CD14-positive monocyte (primary cell): ENCODE data around the gene UQCRC2. TPM values are rescaled to one million over a fixed set of nuclear protein-coding genes. Genes with fewer than 3 reads are reported as not detected.

Source experiments
- DNase-seq, 3 donors: peaks; one replicate each; pipeline ENCODE4 v3.0.0-alpha.2; 2011 to 2022
- H2AFZ ChIP-seq: 2 replicates; pipeline ENCODE4 v1.6.0; 2012; ENCODE audit warnings: mild to moderate bottlenecking, low read depth, low read length, inconsistent platforms; ENCODE audit not compliant: insufficient read depth, poor library complexity, severe bottlenecking
- H3K27ac ChIP-seq, 2 donors: 1 replicate in 1 of 2; 2 replicates in 1 of 2; pipeline ENCODE4 v1.5.1; 2012 to 2013; ENCODE audit warnings: low read length in 2 of 2, control low read depth in 1 of 2, inconsistent platforms in 1 of 2, low read depth in 1 of 2, mild to moderate bottlenecking in 1 of 2
- H3K27me3 ChIP-seq, 2 donors: one replicate each; pipeline versions ENCODE4 v1.6.0 to v1.6.1; 2011 to 2013; ENCODE audit warnings: low read length in 2 of 2; ENCODE audit not compliant: control insufficient read depth in 2 of 2, insufficient read depth in 2 of 2
- H3K36me3 ChIP-seq, 2 donors: replicated peaks in 1 of 2; 1 replicate in 1 of 2; 2 replicates in 1 of 2; pipeline versions ENCODE4 v1.5.1 to v1.6.1; 2012 to 2013; ENCODE audit warnings: low read length in 2 of 2, control low read depth in 1 of 2, inconsistent platforms in 1 of 2, mild to moderate bottlenecking in 1 of 2; ENCODE audit not compliant: insufficient read depth in 2 of 2, control insufficient read depth in 1 of 2
- H3K4me1 ChIP-seq, 2 donors: 1 replicate in 1 of 2; 2 replicates in 1 of 2; pipeline versions ENCODE4 v1.5.1 to v1.6.1; 2012 to 2013; ENCODE audit warnings: low read length in 2 of 2, control low read depth in 1 of 2, inconsistent platforms in 1 of 2, mild to moderate bottlenecking in 1 of 2, moderate library complexity in 1 of 2; ENCODE audit not compliant: insufficient read depth in 2 of 2, control insufficient read depth in 1 of 2
- H3K4me2 ChIP-seq: replicated peaks from 2 replicates; pipeline ENCODE3; 2012; ENCODE audit warnings: low read length, moderate library complexity, mild to moderate bottlenecking; ENCODE audit not compliant: poor library complexity, severe bottlenecking; ENCODE audit errors: extremely low read depth
- H3K4me3 ChIP-seq, 3 experiments: fragments of 200-600 bp in 1 of 3; sonication (generic) in 1 of 3; replicated peaks in 1 of 3; 1 replicate in 2 of 3; 2 replicates in 1 of 3; pipeline ENCODE4 v1.5.1; 2011 to 2013; ENCODE audit warnings: low read length in 3 of 3, mild to moderate bottlenecking in 3 of 3, control low read depth in 2 of 3, low read depth in 2 of 3, inconsistent platforms in 1 of 3, moderate library complexity in 1 of 3
- H3K79me2 ChIP-seq: 2 replicates; pipeline ENCODE4 v1.6.0; 2012; ENCODE audit warnings: mild to moderate bottlenecking, control low read depth, inconsistent platforms, low read length, moderate library complexity; ENCODE audit not compliant: insufficient read depth
- H3K9ac ChIP-seq: 2 replicates; pipeline ENCODE4 v1.6.0; 2017; ENCODE audit warnings: low read length, mild to moderate bottlenecking; ENCODE audit not compliant: insufficient read depth, poor library complexity, severe bottlenecking
- H3K9me3 ChIP-seq, 2 donors: replicated peaks in 1 of 2; 1 replicate in 1 of 2; 2 replicates in 1 of 2; pipeline versions ENCODE4 v1.5.1 to v1.6.1; 2012 to 2013; ENCODE audit warnings: low read length in 2 of 2, control low read depth in 1 of 2; ENCODE audit not compliant: control insufficient read depth in 1 of 2, insufficient read depth in 1 of 2
- H4K20me1 ChIP-seq: 2 replicates; pipeline ENCODE4 v1.6.0; 2012; ENCODE audit warnings: mild to moderate bottlenecking, low read length, control low read depth, moderate library complexity; ENCODE audit not compliant: insufficient read depth
- H3K27ac Mint-ChIP-seq, 7 donors: one replicate each; pipeline ENCODE4 v1.8.0; 2020; ENCODE audit warnings: mild to moderate bottlenecking in 7 of 7, mixed read lengths in 7 of 7, moderate library complexity in 6 of 7, inconsistent platforms in 2 of 7
- H3K27me3 Mint-ChIP-seq, 3 donors: one replicate each; pipeline ENCODE4 v1.8.0; 2021 to 2022; ENCODE audit warnings: low read depth in 3 of 3, mild to moderate bottlenecking in 3 of 3, mixed read lengths in 3 of 3, moderate library complexity in 3 of 3, inconsistent platforms in 1 of 3
- H3K36me3 Mint-ChIP-seq, 2 donors: one replicate each; pipeline ENCODE4 v1.8.0; 2020; ENCODE audit warnings: mixed read lengths in 2 of 2, inconsistent platforms in 1 of 2, mild to moderate bottlenecking in 1 of 2
- H3K4me1 Mint-ChIP-seq: one replicate; pipeline ENCODE4 v1.8.0; 2020; ENCODE audit warnings: mild to moderate bottlenecking, mixed read lengths
- H3K4me3 Mint-ChIP-seq, 2 donors: one replicate each; pipeline ENCODE4 v1.8.0; 2020; ENCODE audit warnings: mild to moderate bottlenecking in 2 of 2, mixed read lengths in 2 of 2, moderate library complexity in 1 of 2
- H3K9me3 Mint-ChIP-seq, 7 donors: one replicate each; pipeline ENCODE4 v1.8.0; 2020 to 2022; ENCODE audit warnings: mixed read lengths in 7 of 7, mild to moderate bottlenecking in 6 of 7, moderate library complexity in 6 of 7, inconsistent platforms in 2 of 7
- WGBS: methylation state at CpG from one replicate; pipeline ENCODE4 v1.1.5; 2013; ENCODE audit warnings: missing lambda C conversion rate; ENCODE audit not compliant: insufficient coverage; 5-methylcytosine and 5-hydroxymethylcytosine counted together
- intact Hi-C, 2 donors: fragments of 100-400 bp; cut with micrococcal nuclease; formaldehyde crosslinking; loops; one replicate each; pipeline versions ENCODE4 v1.15.0 to v1.15.1; 2023
- polyA plus RNA-seq, 3 donors: library from polyadenylated mRNA; depleted of rRNA in 1 of 3; unstranded in 2 of 3; stranded (reverse) in 1 of 3; fragments of 300-500 nt in 2 of 3; fragments of >200 nt in 1 of 3; fragmentation: Illumina TruSeq in 2 of 3; gene quantifications; 1 replicate in 2 of 3; 2 replicates in 1 of 3; pipeline ENCODE4 v1.2.3, GENCODE V29; 2012 to 2021
- TF ChIP-seq, protein P1 (sequence below): fragments of 200-600 bp; IDR thresholded peaks from one replicate; pipeline ENCODE4 v1.8.0; 2022; ENCODE audit warnings: antibody characterized with exemption, mild to moderate bottlenecking

UQCRC2 gene
- polyA plus RNA-seq, 3 donors, result 101 to 195 (median 189) TPM

DNA sequence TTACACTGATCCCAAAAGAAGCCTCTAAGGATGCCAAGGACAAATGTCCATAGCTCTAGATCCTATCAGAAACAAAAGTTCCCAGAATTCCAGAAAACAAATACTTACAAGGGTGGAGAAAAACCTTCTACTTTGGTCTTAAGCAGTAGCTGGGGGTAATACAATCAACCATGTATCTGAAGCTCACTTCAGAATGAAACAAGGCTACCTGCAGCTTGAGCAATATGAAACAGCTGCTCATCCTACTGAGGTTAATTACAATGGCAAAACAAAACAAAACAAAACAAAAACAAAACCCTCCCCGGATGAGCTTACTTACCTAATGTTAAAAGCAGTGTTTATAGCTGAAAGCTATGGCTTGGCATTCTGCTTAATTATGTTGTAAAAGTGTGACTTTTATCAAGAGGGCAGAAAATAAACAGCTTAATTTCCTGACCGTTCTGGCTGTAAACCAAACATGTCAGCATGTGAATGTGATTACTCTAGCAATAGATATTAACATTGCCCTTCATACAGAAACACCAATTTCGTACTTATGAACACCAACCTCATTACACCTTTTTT is 37.3 kb downstream of the UQCRC2 start:
- Histone ChIP-seq H3K4me1 (no peaks in the 10 kb centered on the region), H2AFZ (no peak overlapping the region), H3K27ac (no peak overlapping the region), H4K20me1 (no peaks in the 10 kb centered on the region), H3K4me3 (no peak overlapping the region), H3K9ac (no peak overlapping the region), H3K9me3 (no peaks in the 10 kb centered on the region), H3K79me2 (no peaks in the 10 kb centered on the region), H3K27me3 (no peaks in the 10 kb centered on the region), H3K36me3 (peaks cover 11 to 14% of the 10 kb centered on the region in 2 donors), H3K4me2 (no peak overlapping the region)
- peaks cover 4% of the 10 kb centered on the region for H3K4me1 Mint-ChIP-seq
- TF ChIP-seq, protein P1, sequence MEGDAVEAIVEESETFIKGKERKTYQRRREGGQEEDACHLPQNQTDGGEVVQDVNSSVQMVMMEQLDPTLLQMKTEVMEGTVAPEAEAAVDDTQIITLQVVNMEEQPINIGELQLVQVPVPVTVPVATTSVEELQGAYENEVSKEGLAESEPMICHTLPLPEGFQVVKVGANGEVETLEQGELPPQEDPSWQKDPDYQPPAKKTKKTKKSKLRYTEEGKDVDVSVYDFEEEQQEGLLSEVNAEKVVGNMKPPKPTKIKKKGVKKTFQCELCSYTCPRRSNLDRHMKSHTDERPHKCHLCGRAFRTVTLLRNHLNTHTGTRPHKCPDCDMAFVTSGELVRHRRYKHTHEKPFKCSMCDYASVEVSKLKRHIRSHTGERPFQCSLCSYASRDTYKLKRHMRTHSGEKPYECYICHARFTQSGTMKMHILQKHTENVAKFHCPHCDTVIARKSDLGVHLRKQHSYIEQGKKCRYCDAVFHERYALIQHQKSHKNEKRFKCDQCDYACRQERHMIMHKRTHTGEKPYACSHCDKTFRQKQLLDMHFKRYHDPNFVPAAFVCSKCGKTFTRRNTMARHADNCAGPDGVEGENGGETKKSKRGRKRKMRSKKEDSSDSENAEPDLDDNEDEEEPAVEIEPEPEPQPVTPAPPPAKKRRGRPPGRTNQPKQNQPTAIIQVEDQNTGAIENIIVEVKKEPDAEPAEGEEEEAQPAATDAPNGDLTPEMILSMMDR, result no peak
- no CpG with 5 or more reads among the region's 3 CpGs for WGBS
- H3K9me3 Mint-ChIP-seq, result no peaks in the 10 kb centered on the region
- intact Hi-C loops, result no loop called here
- H3K4me3 Mint-ChIP-seq, result no peak overlapping the region
- peaks cover 11 to 15% of the 10 kb centered on the region in 2 donors for H3K36me3 Mint-ChIP-seq
- H3K27me3 Mint-ChIP-seq, result no peaks in the 10 kb centered on the region
- no peak for DNase-seq
- no peak overlapping the region for H3K27ac Mint-ChIP-seq

DNA sequence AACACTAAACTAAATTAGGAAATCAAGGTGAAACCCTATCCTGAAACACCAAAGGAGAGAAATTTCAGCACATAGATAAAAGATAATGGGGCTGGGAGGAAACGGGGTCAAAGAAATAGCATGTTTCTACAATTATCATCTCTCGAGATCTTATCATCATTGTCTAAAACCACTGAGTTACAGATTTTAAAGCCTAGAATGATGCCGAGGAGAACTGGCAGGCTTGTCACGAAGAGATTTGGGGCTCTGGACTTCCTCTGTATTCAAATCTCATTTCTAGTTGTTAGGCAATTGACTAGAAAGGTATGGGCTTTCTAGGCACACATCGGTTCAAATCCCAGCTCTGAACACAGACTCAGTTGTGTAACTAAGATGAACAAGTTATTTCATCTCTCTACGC is 38.5 kb downstream of the UQCRC2 start:
- Histone ChIP-seq H3K9ac (no peak overlapping the region), H4K20me1 (no peaks in the 10 kb centered on the region), H2AFZ (no peak overlapping the region), H3K27ac (no peak overlapping the region), H3K79me2 (no peaks in the 10 kb centered on the region), H3K4me3 (no peak overlapping the region), H3K36me3 (peaks cover under 1 to 2% of the 10 kb centered on the region in 2 donors), H3K9me3 (no peaks in the 10 kb centered on the region), H3K4me1 (no peaks in the 10 kb centered on the region), H3K27me3 (no peaks in the 10 kb centered on the region), H3K4me2 (no peak overlapping the region)
- TF ChIP-seq, protein P1, result no peak
- Mint-ChIP-seq H3K4me3 (no peak overlapping the region), H3K4me1 (peaks cover 4% of the 10 kb centered on the region), H3K9me3 (no peaks in the 10 kb centered on the region), H3K27me3 (no peaks in the 10 kb centered on the region), H3K27ac (no peak overlapping the region), H3K36me3 (peaks cover 3 to 5% of the 10 kb centered on the region in 2 donors)
- intact Hi-C loops, result no loop called here
- DNase-seq, result no peak
- WGBS, result no CpG with 5 or more reads among the region's 6 CpGs
